Lower leg skin (tissue), 3 donors: ENCODE data around the gene TAS1R1.

Experiments used
- POLR2A ChIP-seq, 2 donors: fragments of 450-650 bp; IDR thresholded peaks; one replicate each; pipeline ENCODE4 v1.6.1; 2016 to 2017; ENCODE audit warnings: antibody characterized with exemption in 2 of 2, mild to moderate bottlenecking in 1 of 2, moderate library complexity in 1 of 2
- TF ChIP-seq, protein P1 (sequence below), 3 donors: fragments of 450-650 bp; IDR thresholded peaks; one replicate each; pipeline ENCODE4 v1.5.1; 2016; ENCODE audit warnings: antibody characterized with exemption in 3 of 3, mild to moderate bottlenecking in 3 of 3, moderate library complexity in 2 of 3

DNA sequence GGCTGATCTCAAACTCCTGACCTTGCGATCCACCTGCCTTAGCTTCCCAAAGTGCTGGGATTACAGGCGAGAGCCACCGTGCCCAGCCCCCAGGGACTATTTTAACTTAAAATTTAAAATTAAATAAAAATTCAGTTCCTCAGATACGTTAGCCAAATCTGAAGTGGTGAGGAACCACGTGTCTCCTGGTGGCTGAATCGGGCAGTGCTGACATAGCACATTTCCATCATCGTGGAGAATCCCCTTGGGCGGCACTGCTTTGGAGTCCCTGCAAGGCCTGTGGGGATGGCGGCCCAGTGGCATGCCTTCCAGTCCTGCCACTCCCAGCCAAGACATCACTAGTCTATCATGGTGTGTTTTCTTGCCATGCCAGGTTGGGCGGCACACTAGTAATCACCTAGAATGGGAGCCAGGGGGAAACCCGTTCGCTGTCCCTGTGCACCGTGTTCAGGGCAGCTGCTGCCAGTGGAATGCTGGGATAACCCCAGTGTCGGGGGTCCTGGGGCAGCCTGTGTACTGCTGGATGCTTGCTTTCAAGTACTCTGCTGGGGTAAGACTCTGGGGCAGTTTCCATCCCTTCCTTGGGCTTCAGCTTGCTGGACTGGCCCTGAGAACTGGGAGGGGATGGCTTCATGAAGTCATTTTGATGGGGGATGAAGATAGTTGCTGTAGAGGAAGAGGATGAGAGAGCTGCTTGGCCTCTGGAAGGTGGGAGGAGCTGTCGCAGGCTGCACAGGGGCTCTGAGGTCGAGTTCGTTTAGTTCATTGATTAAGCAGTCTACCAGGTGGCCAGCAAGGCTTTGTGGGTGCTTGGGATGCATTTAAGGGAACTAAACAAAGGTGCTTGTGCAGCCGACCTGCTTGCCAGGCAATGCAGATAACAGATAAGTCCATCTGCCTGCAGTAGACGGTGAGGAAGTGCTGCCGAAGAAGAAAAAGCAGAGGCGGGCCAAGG is 29.3 kb downstream of the TAS1R1 start:
- no peak for TF ChIP-seq POLR2A (IDR thresholded peaks at IDR 0.05)
- TF ChIP-seq, protein P1, sequence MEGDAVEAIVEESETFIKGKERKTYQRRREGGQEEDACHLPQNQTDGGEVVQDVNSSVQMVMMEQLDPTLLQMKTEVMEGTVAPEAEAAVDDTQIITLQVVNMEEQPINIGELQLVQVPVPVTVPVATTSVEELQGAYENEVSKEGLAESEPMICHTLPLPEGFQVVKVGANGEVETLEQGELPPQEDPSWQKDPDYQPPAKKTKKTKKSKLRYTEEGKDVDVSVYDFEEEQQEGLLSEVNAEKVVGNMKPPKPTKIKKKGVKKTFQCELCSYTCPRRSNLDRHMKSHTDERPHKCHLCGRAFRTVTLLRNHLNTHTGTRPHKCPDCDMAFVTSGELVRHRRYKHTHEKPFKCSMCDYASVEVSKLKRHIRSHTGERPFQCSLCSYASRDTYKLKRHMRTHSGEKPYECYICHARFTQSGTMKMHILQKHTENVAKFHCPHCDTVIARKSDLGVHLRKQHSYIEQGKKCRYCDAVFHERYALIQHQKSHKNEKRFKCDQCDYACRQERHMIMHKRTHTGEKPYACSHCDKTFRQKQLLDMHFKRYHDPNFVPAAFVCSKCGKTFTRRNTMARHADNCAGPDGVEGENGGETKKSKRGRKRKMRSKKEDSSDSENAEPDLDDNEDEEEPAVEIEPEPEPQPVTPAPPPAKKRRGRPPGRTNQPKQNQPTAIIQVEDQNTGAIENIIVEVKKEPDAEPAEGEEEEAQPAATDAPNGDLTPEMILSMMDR (IDR thresholded peaks at IDR 0.05), result no peak
